OCI-LY3 (cell line): ENCODE results near the gene MORF4L1.
"Not testable (repeated sequence)": the region's sequence is repeated elsewhere in the genome, so short reads cannot be mapped to it uniquely, and the experiment has no call there.

Experiments used
- H2AFZ ChIP-seq: fragments of 200-600, 300-600 bp; shearing (Covaris generic); 2 replicates; pipeline ENCODE4 v1.6.0; 2014; ENCODE audit warnings: antibody characterized with exemption, low read depth, low read length
- H3K27ac ChIP-seq: fragments of 200-600, 300-600 bp; sonication (generic); 2 replicates; pipeline ENCODE4 v1.5.1; 2014; ENCODE audit warnings: mild to moderate bottlenecking, low read length, moderate library complexity, mixed read lengths
- H3K27me3 ChIP-seq: fragments of 200-600, 300-600 bp; sonication (generic); 2 replicates; pipeline ENCODE4 v1.6.1; 2014; ENCODE audit warnings: low read depth, low read length, mixed read lengths
- H3K36me3 ChIP-seq: fragments of 200-600, 300-600 bp; sonication (generic); replicated peaks from 2 replicates; pipeline ENCODE3; 2014; ENCODE audit warnings: low read depth, low read length, mixed read lengths
- H3K4me1 ChIP-seq: fragments of 300-600, 200-600 bp; sonication (generic); 2 replicates; pipeline ENCODE4 v1.6.1; 2014; ENCODE audit warnings: low read length, mixed read lengths
- H3K4me2 ChIP-seq: fragments of 200-600, 300-600 bp; sonication (generic); 2 replicates; pipeline ENCODE4 v1.6.1; 2014; ENCODE audit warnings: low read length, mixed read lengths
- H3K4me3 ChIP-seq: fragments of 300-600, 200-600 bp; sonication (generic); 2 replicates; pipeline ENCODE4 v1.5.1; 2014; ENCODE audit warnings: antibody characterized with exemption, mild to moderate bottlenecking, low read length, moderate library complexity
- H3K79me2 ChIP-seq: fragments of 300-600, 200-600 bp; shearing (Covaris generic); 2 replicates; pipeline ENCODE4 v1.6.1; 2014; ENCODE audit warnings: mild to moderate bottlenecking, low read length, mixed read lengths
- H3K9ac ChIP-seq: fragments of 300-600, 200-600 bp; shearing (Covaris generic); 2 replicates; pipeline ENCODE4 v1.6.0; 2014; ENCODE audit warnings: mild to moderate bottlenecking, low read length, moderate library complexity
- H3K9me3 ChIP-seq: fragments of 200-600, 300-600 bp; shearing (Covaris generic); 2 replicates; pipeline ENCODE4 v1.6.1; 2014; ENCODE audit warnings: low read length, mixed read lengths; ENCODE audit not compliant: insufficient read depth
- H4K20me1 ChIP-seq: fragments of 200-600, 300-600 bp; sonication (generic); 2 replicates; pipeline ENCODE4 v1.6.1; 2016; ENCODE audit warnings: low read length, mixed read lengths; ENCODE audit not compliant: insufficient read depth
- EZH2phosphoT487 ChIP-seq: fragments of 200-600 bp; shearing (Covaris generic); IDR thresholded peaks from 2 replicates; pipeline ENCODE4 v1.6.1; 2018; ENCODE audit warnings: antibody characterized with exemption, mixed run types, low read depth
- TF ChIP-seq, protein P1 (sequence below): fragments of 200-600, 300-600 bp; sonication (generic); IDR thresholded peaks from 2 replicates; pipeline ENCODE4 v1.5.1; 2014; ENCODE audit warnings: antibody characterized with exemption, low read length, low read depth

MORF4L1 gene

DNA sequence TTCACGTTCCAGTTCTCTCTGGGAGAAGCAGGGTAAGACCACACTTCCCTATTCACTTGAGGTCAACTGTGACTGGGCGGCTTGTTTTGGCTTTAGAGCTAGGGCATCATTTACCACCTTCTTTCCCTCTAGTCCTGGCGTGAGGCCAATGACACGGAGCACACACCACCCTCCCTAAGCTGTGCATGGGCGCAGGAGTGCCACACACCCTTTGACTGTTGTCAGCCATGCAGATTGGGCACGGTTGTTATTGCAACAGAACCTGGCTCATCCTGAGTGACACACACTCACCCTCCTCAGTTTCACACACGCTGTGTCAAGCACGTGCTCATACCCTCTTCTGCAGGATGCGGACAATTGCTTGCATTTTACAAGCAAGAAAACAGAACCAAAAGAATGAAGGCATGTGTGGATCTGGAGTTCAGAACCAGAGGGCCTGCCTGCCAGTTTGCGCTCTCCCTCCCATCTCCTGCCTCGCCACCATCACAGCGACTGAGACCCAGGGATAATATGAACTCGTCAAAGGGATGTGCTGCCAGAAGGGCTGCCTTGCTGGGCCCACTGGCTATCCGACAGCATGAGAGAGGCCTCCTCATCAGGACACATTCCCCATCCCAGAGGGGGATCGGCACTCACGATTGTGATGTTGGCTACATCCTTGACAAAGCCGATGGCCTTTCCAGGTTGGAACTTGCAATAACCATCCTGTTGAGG is 54.5 kb downstream of the MORF4L1 start:
- no peaks in the 10 kb centered on the region for H3K9me3 ChIP-seq
- H3K4me3 ChIP-seq: no peak overlapping the region
- H3K4me1 ChIP-seq: peaks cover 21% of the 10 kb centered on the region
- peaks cover 20% of the 10 kb centered on the region; the same call in 1 of the 2 replicates for H3K79me2 ChIP-seq
- no peak overlapping the region for H3K4me2 ChIP-seq
- no peak overlapping the region for H2AFZ ChIP-seq
- TF ChIP-seq, protein P1, sequence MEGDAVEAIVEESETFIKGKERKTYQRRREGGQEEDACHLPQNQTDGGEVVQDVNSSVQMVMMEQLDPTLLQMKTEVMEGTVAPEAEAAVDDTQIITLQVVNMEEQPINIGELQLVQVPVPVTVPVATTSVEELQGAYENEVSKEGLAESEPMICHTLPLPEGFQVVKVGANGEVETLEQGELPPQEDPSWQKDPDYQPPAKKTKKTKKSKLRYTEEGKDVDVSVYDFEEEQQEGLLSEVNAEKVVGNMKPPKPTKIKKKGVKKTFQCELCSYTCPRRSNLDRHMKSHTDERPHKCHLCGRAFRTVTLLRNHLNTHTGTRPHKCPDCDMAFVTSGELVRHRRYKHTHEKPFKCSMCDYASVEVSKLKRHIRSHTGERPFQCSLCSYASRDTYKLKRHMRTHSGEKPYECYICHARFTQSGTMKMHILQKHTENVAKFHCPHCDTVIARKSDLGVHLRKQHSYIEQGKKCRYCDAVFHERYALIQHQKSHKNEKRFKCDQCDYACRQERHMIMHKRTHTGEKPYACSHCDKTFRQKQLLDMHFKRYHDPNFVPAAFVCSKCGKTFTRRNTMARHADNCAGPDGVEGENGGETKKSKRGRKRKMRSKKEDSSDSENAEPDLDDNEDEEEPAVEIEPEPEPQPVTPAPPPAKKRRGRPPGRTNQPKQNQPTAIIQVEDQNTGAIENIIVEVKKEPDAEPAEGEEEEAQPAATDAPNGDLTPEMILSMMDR: no peak
- no peak for TF ChIP-seq EZH2phosphoT487
- peaks cover 38% of the 10 kb centered on the region for H4K20me1 ChIP-seq
- H3K27ac ChIP-seq: no peak overlapping the region
- peaks cover 90% of the 10 kb centered on the region for H3K36me3 ChIP-seq
- no peaks in the 10 kb centered on the region for H3K27me3 ChIP-seq
- H3K9ac ChIP-seq: no peak overlapping the region

DNA sequence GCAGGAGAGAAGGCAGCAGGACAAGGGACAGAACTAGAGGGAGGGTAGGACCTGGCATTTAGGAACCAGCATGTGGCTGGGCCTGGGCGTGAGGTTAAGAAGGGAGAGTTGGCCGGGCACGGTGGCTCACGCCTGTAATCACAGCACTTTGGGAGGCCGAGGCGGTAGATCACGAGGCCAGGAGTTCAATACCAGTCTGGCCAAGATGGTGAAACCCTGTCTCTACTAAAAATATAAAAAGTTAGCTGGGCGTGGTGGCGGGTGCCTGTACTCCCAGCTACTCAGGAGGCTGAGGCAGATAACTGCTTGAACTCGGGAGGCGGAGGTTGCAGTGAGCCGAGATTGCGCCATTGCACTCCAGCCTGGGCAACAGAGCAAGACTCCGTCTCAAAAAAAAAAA is 55.5 kb downstream of the MORF4L1 start:
- not testable (repeated sequence) for H3K4me3 ChIP-seq, H3K9me3 ChIP-seq, H2AFZ ChIP-seq, H3K9ac ChIP-seq, H3K4me2 ChIP-seq, H3K27me3 ChIP-seq
- 0 out of 2 replicates have a peak overlapping the region, but pooled peaks have one; percentile 1 for H3K27ac ChIP-seq
- H3K36me3 ChIP-seq: peaks cover 91% of the 10 kb centered on the region
- H4K20me1 ChIP-seq: peaks cover 32% of the 10 kb centered on the region
- H3K4me1 ChIP-seq: peaks cover 16% of the 10 kb centered on the region
- peaks cover 20% of the 10 kb centered on the region; the same call in 1 of the 2 replicates for H3K79me2 ChIP-seq

DNA sequence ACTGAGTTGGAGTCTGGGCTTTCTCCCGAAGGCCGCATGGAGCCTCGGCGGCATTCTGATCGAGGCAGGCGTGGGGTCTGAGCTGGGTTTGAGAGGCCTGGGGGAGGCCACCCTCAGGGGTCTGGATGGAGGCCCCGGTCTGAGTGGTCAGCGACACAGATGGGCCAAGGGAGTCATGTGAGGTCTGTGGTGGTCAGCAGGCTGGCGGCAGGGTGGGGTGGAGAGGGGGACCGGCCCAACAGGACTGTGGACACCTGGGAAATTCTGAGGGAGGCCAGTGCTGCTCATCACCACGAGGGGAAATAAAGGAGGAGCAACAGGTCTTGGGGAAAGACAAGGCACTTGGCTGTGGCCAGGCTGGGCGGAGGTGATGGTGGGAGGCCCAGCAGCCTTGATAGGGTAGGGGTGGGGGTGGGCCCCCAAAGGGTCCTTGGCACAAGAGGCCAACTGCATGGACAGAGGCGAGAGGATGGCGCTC is 56.0 kb downstream of the MORF4L1 start:
- peaks cover 11% of the 10 kb centered on the region for H3K4me1 ChIP-seq
- no peak overlapping the region for H3K9ac ChIP-seq
- H3K27ac ChIP-seq: no peak overlapping the region
- no peak overlapping the region for H3K4me3 ChIP-seq
- TF ChIP-seq, protein P1: no peak
- TF ChIP-seq EZH2phosphoT487: no peak
- no peak overlapping the region for H2AFZ ChIP-seq
- H3K4me2 ChIP-seq: no peak overlapping the region
- no peaks in the 10 kb centered on the region for H3K27me3 ChIP-seq
- no peaks in the 10 kb centered on the region for H3K9me3 ChIP-seq
- H3K79me2 ChIP-seq: peaks cover 20% of the 10 kb centered on the region; the same call in 1 of the 2 replicates
- peaks cover 30% of the 10 kb centered on the region for H4K20me1 ChIP-seq
- peaks cover 91% of the 10 kb centered on the region for H3K36me3 ChIP-seq

DNA sequence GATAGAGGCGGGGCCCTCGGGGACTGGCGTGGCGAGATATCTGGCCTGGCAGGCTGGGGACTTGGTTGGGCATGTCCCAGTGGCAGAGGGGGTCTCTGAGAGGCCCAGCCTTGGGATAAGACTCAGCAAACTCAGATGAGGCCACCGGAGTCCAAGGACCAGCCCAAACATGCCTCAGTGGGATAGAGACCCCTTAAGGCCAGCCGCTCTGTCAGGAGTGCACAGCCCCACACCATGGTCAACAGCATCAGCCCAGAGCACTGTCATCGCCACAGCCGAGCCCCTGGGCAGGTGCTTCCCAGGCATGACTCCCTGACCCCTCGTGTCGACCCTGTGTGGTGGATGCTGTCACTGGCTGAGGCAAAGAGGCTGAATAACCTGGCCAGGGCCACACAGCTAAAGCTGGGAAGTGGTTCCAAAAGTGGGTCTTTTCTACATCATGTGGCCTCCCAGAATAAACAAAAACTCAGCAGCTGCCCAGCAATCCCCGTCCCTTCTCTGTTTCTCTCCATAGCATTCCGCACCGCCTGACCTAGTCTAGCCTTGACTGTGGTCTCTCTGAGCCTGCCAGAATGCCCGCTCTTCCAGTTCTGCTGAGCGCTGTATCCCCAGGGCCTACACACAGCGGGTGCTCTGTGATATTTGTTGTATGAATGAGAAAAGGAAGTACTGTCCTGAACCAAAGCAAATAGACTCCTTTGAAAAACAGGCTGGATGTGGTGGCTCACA is 57.0 kb downstream of the MORF4L1 start:
- Histone ChIP-seq H3K4me3 (no peak overlapping the region), H2AFZ (no peak overlapping the region), H3K27ac (no peak overlapping the region), H4K20me1 (peaks cover 28% of the 10 kb centered on the region), H3K9ac (no peak overlapping the region), H3K79me2 (peaks cover 28% of the 10 kb centered on the region; the same call in 1 of the 2 replicates), H3K4me2 (no peak overlapping the region), H3K4me1 (peaks cover 4% of the 10 kb centered on the region; the same call in 1 of the 2 replicates), H3K36me3 (peaks cover 94% of the 10 kb centered on the region), H3K27me3 (no peaks in the 10 kb centered on the region), H3K9me3 (no peaks in the 10 kb centered on the region)
- TF ChIP-seq, protein P1: no peak
- no peak for TF ChIP-seq EZH2phosphoT487
